Stimulated activated effector memory CD8-positive, alpha-beta T cell treated with anti-CD3 and anti-CD28 coated beads, Interleukin-12 subunit alpha, Interleukin-12 subunit beta, amount 100 ng/mL, for 72 hours (primary cell): ENCODE results near the gene HIPK1.

Experiments
- ATAC-seq: fragments of 150-1000 bp; cut with Tn5 transposase; 2 replicates; pipeline ENCODE4 v1.10.0; 2021
- DNase-seq, 2 donors: peaks; one replicate each; pipeline ENCODE4 v3.0.0; 2021 to 2022; ENCODE audit warnings: low spot score in 2 of 2
- H3K27ac Mint-ChIP-seq: one replicate; pipeline ENCODE4 v1.8.0; 2022; ENCODE audit warnings: mild to moderate bottlenecking, mixed read lengths
- H3K36me3 Mint-ChIP-seq: one replicate; pipeline ENCODE4 v1.8.0; 2022; ENCODE audit warnings: mild to moderate bottlenecking, mixed read lengths
- H3K4me1 Mint-ChIP-seq: one replicate; pipeline ENCODE4 v1.8.0; 2022; ENCODE audit warnings: mixed read lengths
- H3K4me3 Mint-ChIP-seq: one replicate; pipeline ENCODE4 v1.8.0; 2022; ENCODE audit warnings: mild to moderate bottlenecking, mixed read lengths
- H3K9me3 Mint-ChIP-seq: one replicate; pipeline ENCODE4 v1.8.0; 2022; ENCODE audit warnings: mixed read lengths

Gene HIPK1

GRCh38 chr1:113903501-113904292 lies 25.4 kb upstream of the HIPK1 start:
- H3K36me3 Mint-ChIP-seq: peaks cover 79% of the 10 kb centered on the region
- DNase-seq (no peak), ATAC-seq (no peak)
- peak overlapping the region; percentile 99 for H3K4me3 Mint-ChIP-seq
- H3K4me1 Mint-ChIP-seq: peaks cover 78% of the 10 kb centered on the region
- no peaks in the 10 kb centered on the region for H3K9me3 Mint-ChIP-seq
- H3K27ac Mint-ChIP-seq: peak overlapping the region; percentile 95

- ATAC-seq (peak; percentile 52), DNase-seq (peak in 1 of 2 donors; percentile 58)
- peaks cover 75% of the 10 kb centered on the region for H3K4me1 Mint-ChIP-seq
- no peaks in the 10 kb centered on the region for H3K9me3 Mint-ChIP-seq
- H3K36me3 Mint-ChIP-seq: peaks cover 79% of the 10 kb centered on the region
- peak overlapping the region; percentile 95 for H3K27ac Mint-ChIP-seq
- H3K4me3 Mint-ChIP-seq: peak overlapping the region; percentile 99
Measured at GRCh38 chr1:113904293-113904673, 24.8 kb upstream of the HIPK1 start.

- Mint-ChIP-seq H3K36me3 (peaks cover 79% of the 10 kb centered on the region), H3K27ac (peak within 1 kb of the TSS; percentile 95), H3K9me3 (no peaks in the 10 kb centered on the region), H3K4me3 (peak within 1 kb of the TSS; percentile 99), H3K4me1 (peaks cover 69% of the 10 kb centered on the region)
- ATAC-seq (peak; percentile 93), DNase-seq (peak; percentile 91 to 99)
Measured at GRCh38 chr1:113904674-113905434, 24.3 kb upstream of the HIPK1 start, which contains the start of the genes AP4B1 and DCLRE1B. TSS of gene AP4B1 (minus strand) at chr1:113904799. CDS start at chr1:113904717, 82 bp downstream. TSS of gene DCLRE1B (plus strand) at chr1:113905326. CDS start at chr1:113905587, 261 bp downstream.

- peak; percentile 0 for ATAC-seq
- no peak for DNase-seq
- Mint-ChIP-seq H3K9me3 (no peaks in the 10 kb centered on the region), H3K36me3 (peaks cover 79% of the 10 kb centered on the region), H3K27ac (peak overlapping the region; percentile 95), H3K4me3 (peak overlapping the region; percentile 99), H3K4me1 (peaks cover 67% of the 10 kb centered on the region)
Measured at GRCh38 chr1:113905435-113905861, 23.7 kb upstream of the HIPK1 start.

- no peak for ATAC-seq
- DNase-seq: no peak
- H3K4me1 Mint-ChIP-seq: peaks cover 24% of the 10 kb centered on the region
- peak overlapping the region; percentile 44 for H3K27ac Mint-ChIP-seq
- H3K9me3 Mint-ChIP-seq: no peaks in the 10 kb centered on the region
- peaks cover 41% of the 10 kb centered on the region for H3K36me3 Mint-ChIP-seq
- no peak overlapping the region for H3K4me3 Mint-ChIP-seq
Measured at GRCh38 chr1:113912594-113913311, 16.4 kb upstream of the HIPK1 start.

- no peak for ATAC-seq
- H3K36me3 Mint-ChIP-seq: peaks cover 36% of the 10 kb centered on the region
- H3K4me1 Mint-ChIP-seq: peaks cover 23% of the 10 kb centered on the region
- H3K9me3 Mint-ChIP-seq: no peaks in the 10 kb centered on the region
- H3K4me3 Mint-ChIP-seq: no peak overlapping the region
- H3K27ac Mint-ChIP-seq: peak overlapping the region; percentile 44
- DNase-seq: no peak
Measured at GRCh38 chr1:113913312-113913668, 15.8 kb upstream of the HIPK1 start.

- Mint-ChIP-seq H3K9me3 (no peaks in the 10 kb centered on the region), H3K4me1 (peaks cover 18% of the 10 kb centered on the region), H3K27ac (no peak overlapping the region), H3K36me3 (peaks cover 28% of the 10 kb centered on the region), H3K4me3 (no peak overlapping the region)
- ATAC-seq (no peak), DNase-seq (no peak)
Measured at GRCh38 chr1:113913887-113914664, 15.0 kb upstream of the HIPK1 start.

GRCh38 chr1:113916974-113917373 lies 12.2 kb upstream of the HIPK1 start:
- no peaks in the 10 kb centered on the region for H3K9me3 Mint-ChIP-seq
- H3K36me3 Mint-ChIP-seq: no peaks in the 10 kb centered on the region
- no peak for ATAC-seq
- H3K27ac Mint-ChIP-seq: peak overlapping the region; percentile 53
- peaks cover 7% of the 10 kb centered on the region for H3K4me1 Mint-ChIP-seq
- DNase-seq: no peak
- no peak overlapping the region for H3K4me3 Mint-ChIP-seq

GRCh38 chr1:113917400-113918082 lies 11.6 kb upstream of the HIPK1 start:
- Mint-ChIP-seq H3K4me3 (no peak overlapping the region), H3K27ac (peak overlapping the region; percentile 53), H3K4me1 (peaks cover 7% of the 10 kb centered on the region), H3K36me3 (no peaks in the 10 kb centered on the region), H3K9me3 (no peaks in the 10 kb centered on the region)
- ATAC-seq (peak; percentile 83), DNase-seq (no peak)

- H3K36me3 Mint-ChIP-seq: no peaks in the 10 kb centered on the region
- no peak overlapping the region for H3K27ac Mint-ChIP-seq
- DNase-seq: no peak
- H3K4me3 Mint-ChIP-seq: no peak overlapping the region
- H3K9me3 Mint-ChIP-seq: no peaks in the 10 kb centered on the region
- peaks cover 7% of the 10 kb centered on the region for H3K4me1 Mint-ChIP-seq
- ATAC-seq: no peak
Measured at GRCh38 chr1:113918243-113918642, 10.9 kb upstream of the HIPK1 start.

- Mint-ChIP-seq H3K27ac (no peak overlapping the region), H3K9me3 (no peaks in the 10 kb centered on the region), H3K36me3 (no peaks in the 10 kb centered on the region), H3K4me1 (peaks cover 11% of the 10 kb centered on the region), H3K4me3 (no peak overlapping the region)
- DNase-seq (no peak), ATAC-seq (no peak)
Measured at GRCh38 chr1:113922957-113923356, 6.2 kb upstream of the HIPK1 start.

- DNase-seq (no peak), ATAC-seq (no peak)
- H3K36me3 Mint-ChIP-seq: no peaks in the 10 kb centered on the region
- no peak overlapping the region for H3K4me3 Mint-ChIP-seq
- no peaks in the 10 kb centered on the region for H3K9me3 Mint-ChIP-seq
- no peak overlapping the region for H3K27ac Mint-ChIP-seq
- peaks cover 15% of the 10 kb centered on the region for H3K4me1 Mint-ChIP-seq
Measured at GRCh38 chr1:113924473-113924872, 4.7 kb upstream of the HIPK1 start.

GRCh38 chr1:113928187-113928930 lies 765 bp upstream of the HIPK1 start:
- ATAC-seq: no peak
- Mint-ChIP-seq H3K27ac (peak overlapping the region; percentile 97), H3K4me1 (peaks cover 44% of the 10 kb centered on the region), H3K36me3 (peaks cover 26% of the 10 kb centered on the region), H3K9me3 (no peaks in the 10 kb centered on the region), H3K4me3 (peak overlapping the region; percentile 91)
- DNase-seq: no peak
